NCI-H526 treated with DMSO at 0.1 percent for 48 hours (cell line): Measurements from ENCODE around the gene GPRIN2.
"Not testable (repeated sequence)": the region's sequence is repeated elsewhere in the genome, so short reads cannot be mapped to it uniquely, and the experiment has no call there.

Experiments
- DNase-seq: peaks from one replicate; lab custom pipeline; 2025; lab: John Stamatoyannopoulos, UW

GPRIN2 gene

DNA sequence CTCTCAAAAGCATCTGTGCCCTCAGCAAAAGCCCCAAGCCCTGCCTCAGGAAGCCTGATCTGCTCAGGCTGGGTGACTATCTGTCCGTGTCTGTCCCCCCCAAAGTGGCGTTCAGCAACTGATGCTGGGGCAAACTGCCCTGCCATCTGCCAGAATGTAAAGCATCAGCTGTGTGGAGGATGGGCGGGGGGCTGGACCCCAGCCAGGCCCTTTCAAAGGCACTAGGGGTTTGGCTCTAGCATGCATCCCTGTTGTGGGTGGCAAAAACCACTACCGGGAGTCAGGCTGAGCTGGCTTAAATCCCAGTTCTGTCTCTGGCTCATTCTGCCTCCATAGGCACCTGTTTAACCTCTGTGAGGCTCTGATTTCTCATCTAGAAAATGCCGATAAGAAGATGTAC, 35.5 kb downstream of the GPRIN2 start:
- no peak for DNase-seq

GRCh38 chr10:46520381-46520780, 36.1 kb downstream of the GPRIN2 start:
- DNase-seq, result no peak

GRCh38 chr10:46518028-46518725, 38.3 kb downstream of the GPRIN2 start:
- DNase-seq, result no peak

- no peak for DNase-seq
Measured at GRCh38 chr10:46517541-46517940, 38.9 kb downstream of the GPRIN2 start.

- DNase-seq, result no peak
Measured at GRCh38 chr10:46516660-46517416, 39.6 kb downstream of the GPRIN2 start.

DNA sequence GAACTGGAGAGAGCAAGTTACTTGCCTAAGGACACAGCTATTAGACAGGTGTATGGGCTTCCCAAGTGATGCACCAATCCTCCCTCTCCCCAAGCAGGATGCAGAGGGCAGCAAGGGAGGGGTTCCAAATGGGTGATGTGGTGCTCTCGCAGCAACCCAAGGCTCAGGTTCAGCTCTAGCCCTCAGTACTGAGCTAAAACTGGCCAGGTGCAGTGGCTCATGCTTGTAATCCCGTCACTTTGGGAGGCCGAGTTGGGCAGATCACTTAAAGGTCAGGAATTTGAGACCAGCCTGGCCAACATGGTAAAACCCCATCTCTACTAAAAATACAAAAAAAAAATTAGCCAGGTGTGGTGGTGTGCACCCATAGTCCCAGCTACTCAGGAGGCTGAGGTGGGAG, 40.7 kb downstream of the GPRIN2 start:
- no peak for DNase-seq

DNA sequence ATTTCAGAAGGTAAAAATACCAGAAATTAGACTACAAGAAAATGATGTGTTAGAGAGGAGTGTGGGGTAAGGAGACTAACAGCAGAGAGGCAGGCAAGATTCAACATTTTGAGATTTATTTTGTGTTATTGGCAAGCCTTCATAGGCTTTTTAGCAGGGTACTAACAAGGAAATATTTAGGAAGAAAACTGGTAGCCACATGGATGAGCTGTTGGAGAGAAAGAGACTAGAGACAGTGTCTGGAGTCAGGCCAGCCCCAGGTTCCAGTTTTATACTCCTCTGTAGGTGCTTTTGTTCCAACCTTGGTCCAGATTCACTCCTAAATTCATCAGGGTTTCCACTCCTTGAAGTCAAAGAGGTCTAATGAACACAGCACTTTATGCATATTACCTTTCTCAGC, 41.1 kb downstream of the GPRIN2 start:
- DNase-seq, result no peak

GRCh38 chr10:46514899-46515298, 41.6 kb downstream of the GPRIN2 start:
- no peak for DNase-seq

- DNase-seq, result no peak
Measured at GRCh38 chr10:46514431-46514861, 42.0 kb downstream of the GPRIN2 start.

DNA sequence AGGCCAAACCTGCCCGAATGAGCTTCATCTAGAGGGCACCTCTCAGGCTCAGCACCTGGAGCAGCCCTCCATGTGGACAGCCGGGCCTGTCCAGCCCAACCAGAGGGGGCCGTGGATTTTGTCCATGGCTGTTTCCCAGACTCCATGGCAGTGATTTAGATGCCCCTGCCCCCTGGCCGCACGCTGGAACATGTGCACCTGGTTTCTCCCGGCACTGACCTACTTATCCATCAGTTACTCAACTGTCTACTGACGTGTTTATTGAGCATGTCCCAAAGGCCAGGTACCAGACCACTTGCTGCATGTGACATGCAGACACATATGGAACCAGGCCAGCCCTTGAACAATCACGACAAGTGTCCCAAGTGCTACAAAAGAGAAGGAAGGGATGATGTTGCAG, 43.1 kb downstream of the GPRIN2 start:
- not testable (repeated sequence) for DNase-seq

DNA sequence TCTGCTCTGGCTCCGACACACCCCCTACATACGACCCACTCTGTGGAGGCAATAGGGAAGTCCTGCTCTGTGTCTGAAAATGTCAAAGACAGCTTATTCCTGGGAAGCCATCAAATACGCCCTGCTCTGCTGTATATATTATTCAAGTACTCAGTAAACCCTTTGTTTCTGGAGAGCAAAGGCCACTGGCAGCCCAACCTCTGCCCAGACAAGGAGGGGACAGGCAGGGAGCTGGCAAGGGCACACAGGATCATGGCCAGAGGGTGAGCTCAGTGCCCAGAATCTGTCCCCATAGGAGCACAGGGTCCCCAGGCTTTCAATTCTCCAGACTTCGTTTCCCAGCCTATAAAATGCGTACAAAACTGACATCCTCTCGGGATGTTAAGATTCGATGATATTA, 43.7 kb downstream of the GPRIN2 start:
- not testable (repeated sequence) for DNase-seq

- not testable (repeated sequence) for DNase-seq
Measured at GRCh38 chr10:46512002-46512401, 44.5 kb downstream of the GPRIN2 start.
